KOPT-K1 (cell line): ENCODE measurements around the gene DOCK4.

ENCODE experiments used
- H3K27ac ChIP-seq: fragments of 200-600 bp; sonication (generic); 2 replicates; pipeline ENCODE4 v1.5.1; 2016; ENCODE audit warnings: antibody characterized with exemption, mild to moderate bottlenecking, low read depth, low read length; ENCODE audit not compliant: poor library complexity, severe bottlenecking
- H3K36me3 ChIP-seq: fragments of 200-600 bp; sonication (generic); 2 replicates; pipeline ENCODE4 v1.5.1; 2017; ENCODE audit warnings: antibody characterized with exemption, mild to moderate bottlenecking, low read length, moderate library complexity; ENCODE audit not compliant: insufficient read depth
- H3K9me3 ChIP-seq: fragments of 200-600 bp; sonication (generic); 2 replicates; pipeline ENCODE4 v1.5.1; 2017; ENCODE audit warnings: antibody characterized with exemption, low read length, mild to moderate bottlenecking; ENCODE audit not compliant: insufficient read depth, poor library complexity, severe bottlenecking

Gene DOCK4

DNA sequence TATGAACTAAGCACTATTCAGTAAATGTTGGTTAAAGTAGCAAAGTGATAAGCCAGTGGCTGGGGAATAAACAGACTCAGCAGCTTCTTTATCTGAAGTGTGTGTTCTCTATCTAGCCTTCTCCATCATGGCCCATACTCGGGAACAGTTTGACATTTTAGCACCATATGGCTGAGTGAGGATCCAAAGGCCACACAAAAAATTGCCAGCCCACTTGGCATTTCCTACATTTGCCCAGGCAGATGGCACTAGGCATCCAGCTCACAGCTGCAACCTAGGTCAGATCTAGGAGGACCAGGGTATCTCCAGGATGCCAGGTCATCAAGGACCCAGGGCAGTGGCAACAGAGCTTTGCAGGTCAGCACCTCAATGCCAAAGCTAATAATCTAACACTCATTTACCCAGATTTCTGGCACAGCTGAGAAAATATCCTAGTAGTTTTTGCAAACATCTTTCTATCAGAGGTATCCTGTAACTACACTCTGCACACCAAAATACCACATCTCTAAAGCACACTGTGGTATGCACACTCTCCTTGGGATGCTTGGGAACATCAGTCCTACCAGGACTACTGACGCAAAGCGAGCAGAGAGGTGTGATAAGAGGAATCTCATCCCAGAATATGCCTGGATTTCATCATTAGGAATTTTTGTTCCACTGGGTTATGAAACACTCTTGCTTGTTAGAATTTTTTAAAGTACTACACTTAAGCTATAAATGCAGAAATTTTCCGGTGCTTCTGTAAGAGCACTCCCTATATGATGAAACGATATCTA, 61.7 kb downstream of the DOCK4 start:
- Histone ChIP-seq H3K9me3 (no peaks in the 10 kb centered on the region), H3K27ac (no peak overlapping the region)

DNA sequence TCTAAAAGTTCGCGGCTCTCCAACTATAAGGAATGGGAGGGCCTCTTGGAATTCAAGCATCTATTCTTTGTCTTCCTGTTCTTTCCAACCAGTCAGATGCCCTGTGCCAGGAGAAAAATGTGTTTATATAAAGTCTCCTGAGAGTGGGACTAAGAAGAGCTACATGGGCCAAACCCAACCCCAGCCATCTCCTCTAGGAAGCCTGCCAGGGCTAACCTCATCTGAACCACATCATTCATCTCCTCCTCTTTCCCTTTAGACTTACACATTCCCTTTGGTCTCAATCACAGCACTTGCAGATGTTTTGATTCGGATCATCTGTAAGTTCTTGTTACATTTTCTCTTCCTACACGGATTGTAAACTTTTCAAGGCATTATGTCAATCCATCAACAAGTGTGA, 62.6 kb downstream of the DOCK4 start:
- no peaks in the 10 kb centered on the region for H3K36me3 ChIP-seq
- H3K9me3 ChIP-seq, result no peaks in the 10 kb centered on the region
- H3K27ac ChIP-seq, result no peak overlapping the region

More for the DNA sequence above, 61.7 kb downstream of the DOCK4 start:
- H3K36me3 ChIP-seq, result no peaks in the 10 kb centered on the region

DNA sequence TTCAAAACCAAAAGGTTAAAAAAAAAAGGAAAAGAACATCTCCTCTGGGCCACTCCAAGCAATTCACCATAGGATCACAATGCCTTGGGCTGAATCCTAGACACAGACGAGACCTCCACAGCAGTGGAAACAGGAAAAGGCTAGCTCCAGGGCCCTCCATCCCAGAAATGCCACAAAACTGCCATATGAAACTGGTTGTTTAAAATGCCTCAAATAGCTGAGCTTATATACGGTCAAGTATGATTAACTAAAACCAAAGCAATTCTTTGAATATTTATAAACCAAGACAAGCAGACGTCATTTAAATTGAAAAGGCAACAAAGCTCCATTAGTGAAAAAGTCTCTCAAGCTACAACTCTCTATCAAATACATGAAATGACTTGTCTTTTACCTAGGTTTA, 63.1 kb downstream of the DOCK4 start:
- no peaks in the 10 kb centered on the region for H3K36me3 ChIP-seq
- no peaks in the 10 kb centered on the region for H3K9me3 ChIP-seq
- no peak overlapping the region for H3K27ac ChIP-seq

DNA sequence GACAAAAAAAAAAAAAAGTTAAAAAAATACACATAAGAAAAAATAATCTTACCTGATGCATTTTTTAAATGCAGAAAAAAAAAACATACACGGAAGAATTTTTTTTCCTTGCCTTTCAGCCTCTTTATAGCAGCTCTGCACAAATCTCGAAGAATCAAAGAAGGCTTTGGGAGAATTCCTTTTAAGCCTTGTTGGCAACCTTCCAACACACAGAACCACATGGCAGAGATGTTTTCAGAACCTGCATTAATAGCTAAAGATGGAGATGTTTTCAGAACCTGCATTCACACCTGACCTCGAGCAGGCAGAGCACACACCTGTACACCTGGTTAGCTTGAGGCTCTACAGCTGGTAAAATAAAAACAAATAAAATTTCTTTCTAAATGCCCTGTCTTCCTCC, 65.6 kb downstream of the DOCK4 start:
- H3K36me3 ChIP-seq, result no peaks in the 10 kb centered on the region
- H3K9me3 ChIP-seq, result no peaks in the 10 kb centered on the region
- no peak overlapping the region for H3K27ac ChIP-seq

DNA sequence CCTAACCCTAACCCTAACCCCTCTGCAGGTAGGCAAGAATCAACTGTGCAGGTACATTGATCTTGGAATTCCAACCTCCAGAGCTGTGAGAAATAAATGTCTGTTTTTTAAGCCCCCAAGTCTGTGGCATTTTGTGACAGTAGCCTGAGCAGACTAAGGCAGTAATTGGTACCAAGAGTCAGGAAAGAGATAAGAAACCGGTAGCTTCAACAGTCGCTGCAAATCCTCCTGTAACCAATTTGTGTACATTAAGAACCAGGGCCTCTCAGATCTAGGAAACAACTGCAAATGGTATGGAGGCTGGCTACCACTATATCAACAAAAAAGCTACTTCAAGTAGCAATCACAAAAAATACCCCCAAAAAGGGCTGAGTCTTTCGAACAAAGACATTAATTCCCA, 67.3 kb downstream of the DOCK4 start:
- H3K36me3 ChIP-seq, result no peaks in the 10 kb centered on the region
- no peaks in the 10 kb centered on the region for H3K9me3 ChIP-seq
- no peak overlapping the region for H3K27ac ChIP-seq

DNA sequence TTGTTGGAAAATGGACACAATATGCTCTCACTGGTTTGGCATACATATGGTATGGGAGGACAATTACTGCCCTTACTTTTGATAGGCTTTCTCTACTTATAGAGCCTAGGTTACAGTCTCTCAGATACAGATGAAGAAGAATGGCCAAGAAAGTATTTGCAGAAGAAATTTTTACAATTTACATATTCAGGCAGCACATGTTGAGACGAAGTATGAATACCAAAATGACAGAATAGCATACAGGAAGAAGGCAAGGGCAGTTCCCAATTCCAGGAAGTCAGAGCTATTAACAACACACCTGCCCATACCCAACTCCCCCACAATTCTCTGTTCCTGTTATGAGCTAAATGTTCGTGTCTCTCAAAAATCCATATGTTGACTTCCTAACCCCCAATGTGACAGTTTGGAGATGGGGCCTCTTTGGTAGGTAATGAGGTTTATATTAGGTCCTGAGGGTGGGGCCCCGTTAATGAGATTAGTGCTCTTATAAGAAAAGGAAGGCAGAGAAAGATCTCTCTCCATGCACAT, 67.8 kb downstream of the DOCK4 start:
- Histone ChIP-seq H3K9me3 (no peaks in the 10 kb centered on the region), H3K36me3 (no peaks in the 10 kb centered on the region), H3K27ac (no peak overlapping the region)

DNA sequence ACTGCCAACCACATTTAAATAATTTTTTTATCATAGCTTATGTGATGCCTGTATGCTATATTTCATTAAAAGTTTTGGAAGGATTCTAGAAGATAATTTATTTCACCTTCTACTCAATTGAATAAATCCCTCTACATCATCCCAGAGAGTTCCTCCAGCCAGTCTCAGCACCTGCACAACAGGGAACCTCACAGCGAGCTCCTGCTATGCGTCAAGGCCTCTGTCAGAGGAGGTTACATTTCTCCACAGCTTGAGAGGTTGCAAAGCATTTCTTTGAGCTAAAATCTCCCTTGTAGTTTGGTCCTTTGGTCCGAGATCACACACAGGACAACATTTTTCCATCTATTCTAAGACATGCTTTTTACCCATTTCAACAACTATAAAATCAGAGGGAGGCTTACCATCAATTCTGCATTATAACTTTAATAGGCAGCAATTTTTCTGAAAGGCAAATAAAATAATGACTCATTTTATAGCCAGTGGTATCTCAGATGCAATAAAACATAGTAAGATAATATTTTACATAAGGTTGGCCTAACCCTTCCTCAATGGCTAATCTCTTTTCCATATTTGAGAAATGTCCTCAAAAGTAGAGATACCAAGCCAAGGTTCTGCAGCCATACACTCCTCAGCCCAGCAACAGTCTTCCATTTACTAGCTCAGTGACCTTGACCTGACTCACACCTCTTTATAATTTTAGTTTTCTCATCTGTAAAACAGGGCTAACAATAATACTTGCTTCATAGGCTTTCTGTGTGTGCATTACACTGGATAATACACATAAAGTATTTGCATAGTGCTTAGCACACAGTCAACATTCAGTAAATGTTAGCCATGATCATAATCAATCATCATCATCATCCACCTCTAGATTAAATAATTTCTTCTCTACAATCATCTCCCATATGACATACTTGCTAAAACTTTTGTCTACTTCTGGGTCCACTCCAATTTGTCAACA, 68.8 kb downstream of the DOCK4 start:
- no peaks in the 10 kb centered on the region for H3K36me3 ChIP-seq
- no peaks in the 10 kb centered on the region for H3K9me3 ChIP-seq
- no peak overlapping the region for H3K27ac ChIP-seq

DNA sequence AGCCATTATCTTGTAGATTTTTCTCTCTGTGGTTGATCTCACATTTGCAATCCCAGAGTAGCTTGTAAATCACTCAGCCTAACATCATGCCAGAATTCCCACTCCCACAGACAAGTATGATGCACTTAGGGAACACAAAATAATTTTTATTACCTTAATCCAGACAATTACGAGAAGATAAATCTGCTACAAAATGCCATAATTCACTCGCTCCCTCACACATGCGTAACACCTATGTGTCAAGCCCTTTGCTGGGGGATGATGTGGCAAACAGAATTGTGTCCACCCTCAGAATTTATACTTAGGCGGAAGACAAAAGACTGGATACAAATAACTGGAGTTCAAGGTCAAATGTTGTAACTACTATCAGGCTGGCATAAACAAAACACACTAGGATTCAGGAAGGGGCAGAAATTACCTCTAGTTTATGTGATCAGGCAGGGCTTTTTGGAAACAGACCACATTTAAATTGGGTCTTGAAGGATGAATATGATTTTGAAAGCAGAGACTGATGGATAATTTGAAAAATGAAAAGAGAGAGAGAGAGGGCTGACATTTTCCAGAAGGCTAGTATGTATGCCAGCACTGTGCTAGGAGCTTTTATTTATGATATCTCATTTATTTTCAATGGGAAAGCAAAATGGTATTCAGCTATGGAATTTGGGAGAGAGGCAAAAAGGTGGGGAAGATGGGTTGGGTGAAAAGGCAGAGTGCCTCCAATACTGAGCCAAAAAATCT, 69.8 kb downstream of the DOCK4 start:
- H3K27ac ChIP-seq, result no peak overlapping the region

DNA sequence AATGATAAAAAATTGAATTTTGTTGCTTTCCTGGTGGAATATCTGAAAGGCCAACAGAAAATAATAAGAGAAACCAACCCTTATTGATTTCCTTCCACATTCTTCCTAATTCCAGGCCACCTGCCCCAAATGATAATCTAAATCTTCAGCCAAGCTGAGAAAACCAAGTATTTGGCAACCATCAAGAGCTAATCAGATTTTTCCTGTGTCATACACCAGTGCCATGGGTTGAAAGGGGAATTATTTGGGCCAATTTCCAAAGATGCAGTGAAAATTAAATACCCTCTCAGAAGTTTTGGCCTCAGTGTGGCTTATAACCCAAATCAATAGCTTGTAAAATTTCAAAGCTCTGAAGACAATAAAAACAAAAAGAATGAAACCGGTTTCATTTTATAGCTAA, 70.4 kb downstream of the DOCK4 start:
- H3K36me3 ChIP-seq, result no peaks in the 10 kb centered on the region
- no peaks in the 10 kb centered on the region for H3K9me3 ChIP-seq
- no peak overlapping the region for H3K27ac ChIP-seq

More for the DNA sequence above, 69.8 kb downstream of the DOCK4 start:
- Histone ChIP-seq H3K9me3 (no peaks in the 10 kb centered on the region), H3K36me3 (no peaks in the 10 kb centered on the region)

DNA sequence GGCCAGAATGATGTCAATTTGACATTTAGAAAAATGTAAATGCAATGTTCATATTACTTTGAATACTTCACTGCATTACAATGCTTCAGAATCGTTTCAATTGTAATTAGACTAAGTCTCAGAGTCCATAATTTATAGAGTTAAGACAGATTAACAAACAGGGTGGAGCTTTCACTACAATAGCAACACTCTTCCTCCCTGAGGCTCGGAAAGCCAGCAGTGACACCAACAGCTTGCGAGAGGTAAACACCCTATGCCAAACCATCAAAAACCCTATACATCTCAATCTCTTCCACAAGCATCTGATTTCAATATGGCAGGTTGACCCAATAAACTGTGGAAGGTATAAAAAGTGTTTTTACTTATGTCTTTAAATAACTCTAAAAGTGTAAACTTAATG, 72.2 kb downstream of the DOCK4 start:
- no peak overlapping the region for H3K27ac ChIP-seq
- no peaks in the 10 kb centered on the region for H3K36me3 ChIP-seq
- H3K9me3 ChIP-seq, result no peaks in the 10 kb centered on the region

DNA sequence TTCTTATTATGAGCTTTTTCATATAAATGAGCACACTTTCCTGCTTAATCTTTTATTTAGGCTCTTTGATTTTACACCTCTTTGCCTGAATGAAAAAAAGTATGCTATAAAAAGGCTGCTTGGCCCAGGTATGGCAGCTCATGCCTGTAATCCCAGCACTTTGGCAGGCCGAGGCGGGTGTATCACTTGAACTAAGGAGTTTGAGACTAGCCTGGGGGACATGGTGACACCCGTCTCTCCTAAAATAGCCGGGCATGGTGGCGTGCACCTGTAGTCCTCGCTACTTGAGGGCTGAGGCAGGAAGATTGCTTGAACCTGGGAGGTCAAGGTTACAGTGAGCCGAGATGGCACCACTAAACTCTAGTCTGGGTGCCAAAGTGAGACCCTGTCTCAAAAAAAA, 72.9 kb downstream of the DOCK4 start:
- H3K9me3 ChIP-seq, result no peaks in the 10 kb centered on the region
- H3K27ac ChIP-seq, result no peak overlapping the region
- no peaks in the 10 kb centered on the region for H3K36me3 ChIP-seq

DNA sequence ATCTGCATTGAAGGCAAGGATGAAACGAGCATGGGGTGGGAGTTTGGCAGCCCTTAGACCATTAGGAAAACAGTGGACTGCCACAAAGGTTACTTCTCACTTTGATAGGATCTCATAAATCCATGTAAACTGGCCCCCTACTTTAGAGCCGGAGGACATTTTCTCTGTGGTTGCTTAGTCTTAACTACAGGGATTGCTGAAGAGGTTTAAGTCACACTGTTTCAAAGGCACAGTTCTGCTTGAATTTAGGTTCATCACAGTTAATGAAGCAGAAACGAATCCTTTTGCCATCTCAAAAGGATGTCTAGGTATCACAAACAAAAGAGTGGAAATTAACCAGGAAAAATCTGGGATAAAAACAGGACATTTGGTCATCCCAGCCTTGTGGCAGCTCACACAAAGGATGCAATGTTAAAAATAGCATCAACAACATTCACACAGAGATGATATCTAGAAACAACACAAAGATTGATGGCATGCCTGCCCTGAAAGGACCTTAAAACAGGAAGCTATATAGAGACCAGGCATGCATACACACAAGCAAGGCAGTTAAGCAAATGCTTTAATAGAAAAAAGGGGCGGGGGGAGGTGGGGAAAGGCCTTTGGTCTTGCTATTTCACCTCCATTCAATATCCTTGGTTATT, 74.0 kb downstream of the DOCK4 start:
- Histone ChIP-seq H3K36me3 (no peaks in the 10 kb centered on the region), H3K9me3 (no peaks in the 10 kb centered on the region), H3K27ac (no peak overlapping the region)

DNA sequence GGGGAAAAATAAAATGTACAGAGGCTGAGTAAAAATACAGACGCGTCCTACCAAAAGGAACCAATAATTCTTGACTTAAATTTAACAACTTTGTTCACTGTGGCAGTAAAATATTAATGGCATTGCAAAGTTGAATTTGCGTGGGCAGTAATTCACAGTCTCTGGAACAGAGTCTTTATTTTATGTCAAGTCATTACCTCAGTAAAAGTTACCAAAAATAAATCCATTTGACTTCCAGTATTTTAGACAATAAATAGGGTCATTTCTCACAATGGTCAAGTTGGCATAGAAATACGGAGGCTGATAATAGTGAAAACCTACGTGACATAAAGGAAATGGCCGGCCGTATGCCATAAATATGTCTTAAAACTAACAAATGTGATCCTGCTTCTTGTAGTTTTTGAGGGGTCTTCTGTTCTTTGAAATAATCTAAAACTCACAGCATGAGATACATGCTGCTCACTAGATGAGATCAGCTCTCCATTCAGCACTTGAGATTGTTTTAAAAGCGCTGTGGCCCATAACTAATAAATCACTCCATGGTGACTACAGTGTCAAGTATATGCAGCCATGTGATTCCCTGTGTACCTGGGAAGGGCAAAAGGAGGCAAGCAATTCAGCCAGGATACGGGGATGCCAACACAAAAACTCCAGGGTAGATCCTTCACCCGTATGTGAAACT, 75.3 kb downstream of the DOCK4 start:
- no peak overlapping the region for H3K27ac ChIP-seq
- H3K9me3 ChIP-seq, result no peaks in the 10 kb centered on the region
- H3K36me3 ChIP-seq, result no peaks in the 10 kb centered on the region
